Parathyroid adenoma (tissue), 2 donors: ENCODE results near the gene NMRAL1.

Source experiments
- H2AFZ ChIP-seq: fragments of 300-600 bp; sonication (generic); one replicate; pipeline ENCODE4 v1.7.0; 2017; ENCODE audit warnings: antibody characterized with exemption, mild to moderate bottlenecking
- H3K27ac ChIP-seq: fragments of 300-600 bp; sonication (generic); one replicate; pipeline ENCODE4 v1.7.0; 2017
- H3K27me3 ChIP-seq: fragments of 300-600 bp; sonication (generic); one replicate; pipeline ENCODE4 v1.7.0; 2017; ENCODE audit warnings: low read length; ENCODE audit not compliant: control insufficient read depth, insufficient read depth
- H3K36me3 ChIP-seq: fragments of 300-600 bp; sonication (generic); one replicate; pipeline ENCODE4 v1.7.0; 2017; ENCODE audit warnings: low read length; ENCODE audit not compliant: control insufficient read depth, insufficient read depth
- H3K4me1 ChIP-seq: fragments of 300-600 bp; sonication (generic); one replicate; pipeline ENCODE4 v1.7.0; 2017; ENCODE audit warnings: control low read depth
- H3K4me2 ChIP-seq: fragments of 300-600 bp; sonication (generic); one replicate; pipeline ENCODE4 v1.7.0; 2017; ENCODE audit warnings: low read length
- H3K4me3 ChIP-seq: fragments of 300-600 bp; sonication (generic); one replicate; pipeline ENCODE4 v1.7.0; 2017; ENCODE audit warnings: low read depth, low read length
- H3K79me2 ChIP-seq: fragments of 300-600 bp; sonication (generic); one replicate; pipeline ENCODE4 v1.7.0; 2017; ENCODE audit warnings: control low read depth
- H3K9ac ChIP-seq: fragments of 300-600 bp; sonication (generic); one replicate; pipeline ENCODE4 v1.7.0; 2017; ENCODE audit warnings: mild to moderate bottlenecking
- H3K9me3 ChIP-seq: fragments of 300-600 bp; sonication (generic); one replicate; pipeline ENCODE4 v1.7.0; 2017; ENCODE audit warnings: low read length; ENCODE audit not compliant: control insufficient read depth
- TF ChIP-seq, protein P1 (sequence below): fragments of 300-600 bp; sonication (generic); IDR thresholded peaks from one replicate; pipeline ENCODE4 v1.7.0; 2017; ENCODE audit warnings: antibody characterized with exemption, mild to moderate bottlenecking
- donor health status: primary hyperparathyroidism.

The NMRAL1 gene

DNA sequence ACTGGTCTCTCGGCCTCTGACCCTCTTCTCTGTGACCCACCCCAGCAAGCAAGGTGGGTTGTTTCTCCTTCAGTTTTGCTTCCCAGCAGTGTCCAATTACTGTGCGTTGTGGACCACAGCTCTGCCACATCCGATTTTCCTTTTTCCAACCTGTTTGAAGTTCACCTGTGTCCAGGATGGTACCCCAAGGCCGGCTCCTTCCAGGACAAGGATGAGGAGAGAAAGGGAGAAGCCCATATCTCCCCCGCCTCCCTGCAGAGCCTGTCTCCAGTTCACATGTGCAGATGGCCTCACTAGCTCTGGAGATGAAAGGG is 13.5 kb downstream of the NMRAL1 start:
- Histone ChIP-seq H2AFZ (no peak overlapping the region), H3K36me3 (no peaks in the 10 kb centered on the region)

DNA sequence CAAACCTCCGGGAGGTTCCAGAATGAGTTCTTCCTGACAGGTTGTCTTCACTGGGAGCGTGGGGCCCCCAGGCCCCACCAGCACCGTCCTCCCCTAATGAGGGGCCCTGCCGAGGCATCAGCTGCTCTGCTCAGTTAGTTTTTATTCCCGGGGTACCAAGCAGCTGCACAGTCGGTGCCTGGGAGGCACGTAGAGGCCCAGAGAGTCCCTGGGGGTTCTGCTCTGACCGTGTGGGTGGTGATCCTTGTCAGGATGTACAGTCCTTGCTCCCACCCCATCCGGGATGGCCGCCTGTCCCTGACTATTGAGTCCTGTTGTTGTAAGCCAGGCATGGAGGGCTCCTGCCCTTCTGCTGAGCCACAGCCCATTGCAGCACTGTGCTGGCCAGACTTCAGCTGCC is 18.5 kb downstream of the NMRAL1 start:
- Histone ChIP-seq H3K79me2 (peaks cover 2% of the 10 kb centered on the region), H3K4me1 (no peaks in the 10 kb centered on the region), H3K36me3 (no peaks in the 10 kb centered on the region), H2AFZ (no peak overlapping the region), H3K9me3 (no peaks in the 10 kb centered on the region), H3K27ac (no peak overlapping the region), H3K27me3 (no peaks in the 10 kb centered on the region), H3K9ac (no peak overlapping the region), H3K4me2 (no peak overlapping the region), H3K4me3 (no peak overlapping the region)
- TF ChIP-seq, protein P1, sequence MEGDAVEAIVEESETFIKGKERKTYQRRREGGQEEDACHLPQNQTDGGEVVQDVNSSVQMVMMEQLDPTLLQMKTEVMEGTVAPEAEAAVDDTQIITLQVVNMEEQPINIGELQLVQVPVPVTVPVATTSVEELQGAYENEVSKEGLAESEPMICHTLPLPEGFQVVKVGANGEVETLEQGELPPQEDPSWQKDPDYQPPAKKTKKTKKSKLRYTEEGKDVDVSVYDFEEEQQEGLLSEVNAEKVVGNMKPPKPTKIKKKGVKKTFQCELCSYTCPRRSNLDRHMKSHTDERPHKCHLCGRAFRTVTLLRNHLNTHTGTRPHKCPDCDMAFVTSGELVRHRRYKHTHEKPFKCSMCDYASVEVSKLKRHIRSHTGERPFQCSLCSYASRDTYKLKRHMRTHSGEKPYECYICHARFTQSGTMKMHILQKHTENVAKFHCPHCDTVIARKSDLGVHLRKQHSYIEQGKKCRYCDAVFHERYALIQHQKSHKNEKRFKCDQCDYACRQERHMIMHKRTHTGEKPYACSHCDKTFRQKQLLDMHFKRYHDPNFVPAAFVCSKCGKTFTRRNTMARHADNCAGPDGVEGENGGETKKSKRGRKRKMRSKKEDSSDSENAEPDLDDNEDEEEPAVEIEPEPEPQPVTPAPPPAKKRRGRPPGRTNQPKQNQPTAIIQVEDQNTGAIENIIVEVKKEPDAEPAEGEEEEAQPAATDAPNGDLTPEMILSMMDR, result no peak

More for the DNA sequence above, 13.5 kb downstream of the NMRAL1 start:
- Histone ChIP-seq H3K79me2 (no peaks in the 10 kb centered on the region), H3K4me2 (no peak overlapping the region), H3K9ac (no peak overlapping the region), H3K4me3 (no peak overlapping the region), H3K9me3 (no peaks in the 10 kb centered on the region), H3K27me3 (no peaks in the 10 kb centered on the region), H3K27ac (no peak overlapping the region), H3K4me1 (no peaks in the 10 kb centered on the region)
- TF ChIP-seq, protein P1, result no peak

DNA sequence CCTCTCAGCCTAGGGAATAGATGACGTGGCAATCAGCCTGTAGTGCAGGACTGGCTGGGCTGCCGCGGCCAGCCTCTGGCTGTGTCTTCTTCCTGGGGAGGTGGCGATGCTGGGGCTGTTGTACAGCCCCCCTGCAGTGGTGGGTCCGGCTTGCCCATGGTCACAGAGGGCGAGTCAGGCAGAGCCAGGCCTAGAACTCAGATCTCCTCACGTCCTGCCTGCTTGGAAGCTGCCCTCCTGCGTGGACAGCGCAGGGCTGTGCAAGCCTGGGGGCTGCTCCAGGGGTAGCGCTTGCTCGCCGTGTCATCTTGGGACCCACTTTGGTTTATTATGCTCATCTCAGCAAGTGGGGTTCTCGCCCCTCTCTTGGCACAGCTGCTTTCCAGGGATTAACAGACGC is 19.3 kb downstream of the NMRAL1 start:
- H3K27ac ChIP-seq, result no peak overlapping the region
- H3K4me1 ChIP-seq, result no peaks in the 10 kb centered on the region
- H3K9ac ChIP-seq, result no peak overlapping the region
- no peak overlapping the region for H3K4me3 ChIP-seq
- H3K79me2 ChIP-seq, result peaks cover 2% of the 10 kb centered on the region
- no peak overlapping the region for H3K4me2 ChIP-seq
- TF ChIP-seq, protein P1, result no peak
- H2AFZ ChIP-seq, result no peak overlapping the region
- no peaks in the 10 kb centered on the region for H3K36me3 ChIP-seq
- no peaks in the 10 kb centered on the region for H3K9me3 ChIP-seq
- no peaks in the 10 kb centered on the region for H3K27me3 ChIP-seq

DNA sequence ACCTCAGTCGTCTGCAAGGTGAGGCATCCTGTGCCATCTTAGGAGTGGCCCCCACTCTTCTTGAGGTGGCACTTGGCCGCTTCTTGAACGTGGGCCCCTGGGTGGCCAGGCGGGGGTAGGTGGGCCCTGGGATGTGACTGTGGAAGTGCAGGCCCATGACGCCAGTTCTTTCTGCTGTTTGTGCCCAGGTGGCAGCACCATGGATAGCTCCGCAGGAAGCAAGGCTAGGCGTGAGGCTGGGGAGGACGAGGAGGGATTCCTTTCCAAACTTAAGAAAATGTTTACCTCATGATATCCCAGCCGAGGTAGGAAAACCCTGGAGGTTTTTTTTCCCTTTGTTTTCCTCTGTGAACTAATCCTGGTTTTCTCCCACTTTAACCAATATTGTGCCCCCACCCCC is 19.8 kb downstream of the NMRAL1 start:
- H3K9ac ChIP-seq, result no peak overlapping the region

DNA sequence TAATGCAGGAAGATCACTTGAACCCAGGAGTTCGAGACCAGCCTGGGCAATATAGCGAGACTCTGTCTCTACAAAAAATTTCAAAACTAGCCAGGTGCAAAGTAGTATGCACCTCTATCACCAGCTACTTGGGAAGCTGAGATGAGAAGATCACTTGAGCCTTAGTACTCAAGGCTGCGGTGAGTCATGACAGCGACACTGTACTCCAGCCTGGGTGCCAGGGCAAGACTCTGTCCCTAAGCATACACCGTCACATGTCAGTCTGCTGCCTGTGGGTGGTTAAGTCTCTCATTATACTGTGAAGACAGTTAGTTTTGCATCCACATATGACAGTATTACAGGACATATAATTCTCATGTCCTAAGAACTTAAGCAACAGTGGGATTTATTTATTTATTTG is 21.8 kb downstream of the NMRAL1 start:
- Histone ChIP-seq H3K27ac (no peak overlapping the region), H3K27me3 (no peaks in the 10 kb centered on the region), H2AFZ (no peak overlapping the region), H3K36me3 (no peaks in the 10 kb centered on the region), H3K9me3 (no peaks in the 10 kb centered on the region), H3K4me2 (no peak overlapping the region), H3K79me2 (peaks cover 2% of the 10 kb centered on the region), H3K4me3 (no peak overlapping the region), H3K9ac (no peak overlapping the region), H3K4me1 (no peaks in the 10 kb centered on the region)
- TF ChIP-seq, protein P1, result no peak

More for the DNA sequence above, 19.8 kb downstream of the NMRAL1 start:
- Histone ChIP-seq H3K4me3 (no peak overlapping the region), H3K27me3 (no peaks in the 10 kb centered on the region), H2AFZ (no peak overlapping the region), H3K4me2 (no peak overlapping the region), H3K36me3 (no peaks in the 10 kb centered on the region), H3K27ac (no peak overlapping the region), H3K9me3 (no peaks in the 10 kb centered on the region), H3K79me2 (peaks cover 2% of the 10 kb centered on the region), H3K4me1 (no peaks in the 10 kb centered on the region)
- TF ChIP-seq, protein P1, result no peak
